ENCODE results near the gene VDR. TPM values are rescaled to one million over a fixed set of nuclear protein-coding genes. Genes with fewer than 3 reads are reported as not detected.

VDR gene
- total RNA-seq, 1 experiment from 2014 or later, result 9.5 TPM

GRCh38 chr12:47801904-47802246, 102.9 kb downstream of the VDR start (continued):
- no peak for TF ChIP-seq ZBTB33 (IDR thresholded peaks at IDR 0.05; ENCODE audit: extremely low read depth, insufficient replicate concordance, low read length)
- no peak for TF ChIP-seq TCF7L2 (IDR thresholded peaks at IDR 0.05; ENCODE audit: borderline replicate concordance, extremely low read depth, insufficient read depth, insufficient read length)
- TF ChIP-seq REST (IDR thresholded peaks at IDR 0.05; ENCODE audit: low read depth), result no peak
- no peak for TF ChIP-seq MAX (IDR thresholded peaks at IDR 0.05)
- no peak for TF ChIP-seq CBX3 (IDR thresholded peaks at IDR 0.05; ENCODE audit: low read depth)

GRCh38 chr12:47801170-47801903, 103.5 kb downstream of the VDR start:
- CTCF ChIA-PET, result interaction anchor here (1.2 to 7.7 kb wide), 2 partner anchors 35 to 37 kb away, joined by 3 to 85 read pairs; no protein-coding TSS in a partner anchor
- Histone ChIP-seq H3K4me2 (ENCODE audit: low read length) (no peak overlapping the region), H3K36me3 (ENCODE audit: control insufficient read depth in 1 of 2, insufficient read depth in 2 of 2, low read length in 2 of 2) (no peaks in the 10 kb centered on the region; a peak in 1 of 4 replicates), H3K4me3 (replicated peaks in 1 of 2; ENCODE audit: low read depth in 1 of 2, low read length in 2 of 2) (no peak overlapping the region), H3K27ac (ENCODE audit: low read depth, low read length) (no peak overlapping the region), H3K79me2 (ENCODE audit: insufficient read depth, low read length) (peaks cover 13% of the 10 kb centered on the region; the same call in 1 of the 2 replicates), H3K9me2 (ENCODE audit: insufficient read depth) (no peaks in the 10 kb centered on the region), H4K20me1 (ENCODE audit: insufficient read depth) (no peaks in the 10 kb centered on the region), H3K27me3 (ENCODE audit: insufficient read depth, low read length) (no peaks in the 10 kb centered on the region), H2AFZ (ENCODE audit: low read depth, low read length, poor library complexity, severe bottlenecking) (no peak overlapping the region), H3K4me1 (ENCODE audit: control insufficient read depth in 1 of 2, insufficient read depth in 2 of 2, low read length in 2 of 2) (no peaks in the 10 kb centered on the region), H3K9ac (ENCODE audit: low read length) (no peak overlapping the region), H3K9me3 (ENCODE audit: control insufficient read depth in 1 of 2, insufficient read depth in 1 of 2, low read depth in 1 of 2, low read length in 2 of 2) (no peaks in the 10 kb centered on the region)
- POLR2A ChIA-PET, result interaction anchor here (1.2 kb wide), 1 partner anchor 28 kb away, joined by 3 read pairs; no protein-coding TSS in a partner anchor
- no TSS peak for BruUV-seq (replicated peaks)
- ATAC-seq (no peak), DNase-seq (ENCODE audit: low read depth, low spot score) (no peak)
- intact Hi-C loops (cut with micrococcal nuclease), result no loop called here
- RAD21 ChIA-PET (ENCODE audit: low non-redundant PET in 1 of 2, low total read pairs in 2 of 2, uncharacterized antibody in 2 of 2, unreplicated experiment in 2 of 2), result interaction anchor here in 1 of 2 experiments (0.6 kb wide), 1 partner anchor 19 kb away, joined by 6 read pairs; no protein-coding TSS in a partner anchor
- TF ChIP-seq SRF (IDR thresholded peaks at IDR 0.05; ENCODE audit: low read depth) (no peak), EGR1 (IDR thresholded peaks at IDR 0.05; ENCODE audit: low read depth) (no peak), CBX3 (IDR thresholded peaks at IDR 0.05; ENCODE audit: low read depth) (no peak), JUND (IDR thresholded peaks at IDR 0.05) (no peak), SP1 (IDR thresholded peaks at IDR 0.05; ENCODE audit: low read depth) (no peak), ZBTB33 (IDR thresholded peaks at IDR 0.05; ENCODE audit: extremely low read depth, insufficient replicate concordance, low read length) (no peak), ZFX (IDR thresholded peaks at IDR 0.05) (no peak), ATF3 (IDR thresholded peaks at IDR 0.05) (no peak), YY1 (IDR thresholded peaks at IDR 0.05; ENCODE audit: extremely low read depth, insufficient replicate concordance, low read depth, low read length) (no peak), ELF1 (IDR thresholded peaks at IDR 0.05; ENCODE audit: borderline replicate concordance, low read depth) (no peak), CEBPB (IDR thresholded peaks at IDR 0.05; ENCODE audit: low read depth) (no peak)

All from HCT116 (cell line).